AG09309 (cell line): Measurements from ENCODE around the gene LYSET.
"Not testable (repeated sequence)": the region's sequence is repeated elsewhere in the genome, so short reads cannot be mapped to it uniquely, and the experiment has no call there.

Experiments
- DNase-seq: peaks from one replicate; pipeline ENCODE4 v3.0.0-alpha.2; 2010; ENCODE audit warnings: low read depth
- H3K4me3 ChIP-seq: 2 replicates; pipeline ENCODE4 v1.5.1; 2011; ENCODE audit warnings: mild to moderate bottlenecking, low read depth, low read length, moderate library complexity; ENCODE audit not compliant: control insufficient read depth
- CTCF ChIP-seq: IDR thresholded peaks from 2 replicates; pipeline ENCODE4 v1.5.1; 2011; ENCODE audit warnings: mild to moderate bottlenecking, low read depth, low read length, inconsistent platforms; ENCODE audit not compliant: insufficient read depth, control insufficient read depth; ENCODE audit errors: missing control alignments

LYSET gene

DNA sequence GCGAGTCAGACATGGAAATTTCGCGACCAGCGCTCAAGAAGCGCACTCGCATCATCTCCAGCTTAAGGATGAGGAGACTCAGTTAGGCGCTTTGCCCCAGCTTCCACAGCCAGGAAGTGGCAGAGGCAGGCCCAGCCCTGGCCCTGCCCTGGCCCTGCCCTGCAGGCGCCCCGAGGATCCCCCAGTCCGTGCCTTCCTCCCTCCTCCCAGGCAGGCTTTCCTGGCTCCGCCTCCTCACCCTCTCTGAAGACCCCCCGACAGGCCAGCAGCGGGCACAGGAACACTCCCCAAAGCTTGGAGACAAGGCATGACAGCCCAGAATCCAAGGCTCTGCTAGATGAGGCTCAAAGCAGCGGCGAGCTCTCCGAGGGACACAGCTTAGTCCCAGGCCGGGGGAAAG lies 47.0 kb downstream of the LYSET start:
- H3K4me3 ChIP-seq, result peak overlapping the region; percentile 54; the same call in 1 of the 2 replicates
- TF ChIP-seq CTCF, result no peak
- no peak for DNase-seq

- DNase-seq, H3K4me3 ChIP-seq: not testable (repeated sequence)
Measured at GRCh38 chr14:93233078-93233477, 48.0 kb downstream of the LYSET start.

DNA sequence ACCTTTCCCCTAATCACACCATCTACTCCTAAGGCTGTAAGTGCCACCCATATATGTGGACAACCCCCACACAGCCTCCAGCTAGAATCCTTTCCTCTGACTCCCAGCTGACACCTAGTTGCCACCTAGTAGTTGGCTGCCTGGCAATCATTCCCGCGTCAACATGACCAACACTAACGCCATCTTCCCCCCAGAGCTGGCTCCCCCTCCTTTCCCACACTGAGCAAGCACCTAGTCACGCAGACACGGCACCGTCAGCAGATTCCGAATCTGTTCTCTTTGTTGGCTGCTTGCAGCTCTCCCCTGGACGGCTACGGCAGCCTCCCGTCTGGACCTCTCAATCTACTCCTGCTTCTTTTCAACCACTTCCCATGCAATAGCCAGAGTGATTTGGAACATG lies 49.7 kb downstream of the LYSET start:
- no peak overlapping the region for H3K4me3 ChIP-seq
- no peak for TF ChIP-seq CTCF
- peak; percentile 70 for DNase-seq
